Effector CD4-positive, alpha-beta T cell (primary cell): ENCODE results near the gene SPHK2.
"Not testable (repeated sequence)": the region's sequence is repeated elsewhere in the genome, so short reads cannot be mapped to it uniquely, and the experiment has no call there.

Experiments used
- DNase-seq: peaks from one replicate; pipeline ENCODE4 v3.0.0-alpha.2; 2020

Gene SPHK2

DNA sequence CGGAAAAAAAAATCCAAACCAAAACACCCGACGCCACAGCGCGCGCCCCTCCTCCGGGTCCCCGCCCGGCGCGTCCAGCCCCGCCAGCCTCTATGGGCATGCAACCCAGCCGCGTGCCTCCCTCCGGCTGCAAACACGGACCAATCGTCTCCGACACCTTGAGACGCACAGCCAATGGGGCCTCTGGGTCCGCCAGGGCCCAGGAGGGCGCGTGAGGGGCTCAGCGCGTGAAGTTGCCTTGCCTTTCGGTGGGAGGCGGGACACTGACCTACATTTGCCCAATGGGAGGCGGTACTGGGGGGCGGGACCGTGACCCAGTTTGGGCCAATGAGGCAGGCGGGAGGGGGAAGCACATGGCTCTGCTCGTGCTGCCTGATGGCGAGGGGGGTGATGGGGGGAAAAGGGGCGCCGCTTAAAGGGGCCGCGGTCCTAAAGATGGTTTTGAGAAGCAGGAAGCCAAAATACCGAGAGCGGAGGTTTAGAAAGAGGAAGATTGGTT is 18.2 kb downstream of the SPHK2 start:
- peak; percentile 99 for DNase-seq

DNA sequence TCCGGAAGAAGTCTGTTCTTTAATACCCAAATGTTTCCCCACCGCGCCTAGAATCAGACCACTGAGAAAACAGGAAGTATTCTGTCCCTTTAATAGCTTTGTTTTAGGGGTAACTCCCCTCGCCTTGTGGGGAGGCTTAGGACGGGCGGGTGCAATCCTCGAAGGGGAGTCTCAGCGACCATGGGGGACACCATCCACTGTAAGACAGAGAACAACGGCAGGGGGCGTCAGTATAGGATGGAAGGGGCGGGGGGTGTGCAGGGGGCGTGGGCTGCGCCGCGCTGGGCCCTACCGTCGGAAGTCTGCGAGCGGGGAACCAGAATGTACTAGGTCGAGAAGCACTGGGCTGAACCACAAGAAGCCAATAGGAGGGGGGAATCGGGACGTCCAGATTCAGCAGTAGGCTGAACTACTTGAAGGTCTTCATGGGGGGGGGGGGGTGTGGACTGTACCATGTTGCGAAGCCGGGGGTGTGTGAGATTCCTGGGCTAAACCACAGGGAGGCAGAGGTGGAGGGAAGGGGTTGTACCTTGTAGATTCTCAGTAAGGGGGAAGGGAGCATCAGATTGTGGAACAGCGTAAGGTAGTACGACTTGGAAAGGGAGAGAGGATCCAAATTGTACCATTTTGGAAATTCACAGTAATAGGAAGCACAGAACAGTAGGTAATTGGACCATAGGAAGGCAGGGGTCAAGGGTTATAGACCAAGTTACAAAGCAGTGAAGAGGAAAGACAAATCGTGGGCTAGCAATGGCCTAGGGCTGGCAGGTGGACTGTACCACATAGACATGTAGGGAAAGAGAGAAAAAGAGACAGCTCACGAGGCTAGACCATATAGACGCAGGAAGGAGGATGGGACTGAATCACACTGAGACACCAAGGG is 18.9 kb downstream of the SPHK2 start:
- peak; percentile 78 for DNase-seq

DNA sequence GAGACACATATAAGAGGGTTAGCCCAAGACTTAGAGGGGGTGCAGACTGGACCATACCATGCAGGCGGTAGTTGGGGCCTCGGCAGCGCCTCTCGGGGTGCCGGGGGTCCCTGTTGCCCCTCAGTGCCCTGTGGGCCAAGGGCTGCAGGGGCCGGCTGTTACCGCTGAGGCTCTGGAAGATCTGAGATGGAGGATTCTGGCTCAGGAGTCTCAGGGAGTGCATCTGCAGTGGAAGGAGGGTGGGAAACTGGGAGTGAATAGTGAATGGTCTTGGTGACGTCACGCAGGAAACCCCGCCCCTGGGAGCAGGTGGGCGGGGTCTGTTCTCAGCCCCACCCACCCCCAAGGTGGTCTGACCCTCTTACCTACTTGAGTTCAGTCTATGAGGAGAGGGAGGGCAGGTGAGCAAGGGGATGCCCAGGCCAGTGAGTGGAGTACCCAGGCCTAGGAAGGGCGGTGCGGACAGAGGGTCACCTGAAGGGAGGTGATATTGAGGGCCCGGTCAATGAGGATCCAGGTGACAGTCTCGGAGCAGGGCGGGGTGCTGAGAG is 19.6 kb downstream of the SPHK2 start:
- no peak for DNase-seq

DNA sequence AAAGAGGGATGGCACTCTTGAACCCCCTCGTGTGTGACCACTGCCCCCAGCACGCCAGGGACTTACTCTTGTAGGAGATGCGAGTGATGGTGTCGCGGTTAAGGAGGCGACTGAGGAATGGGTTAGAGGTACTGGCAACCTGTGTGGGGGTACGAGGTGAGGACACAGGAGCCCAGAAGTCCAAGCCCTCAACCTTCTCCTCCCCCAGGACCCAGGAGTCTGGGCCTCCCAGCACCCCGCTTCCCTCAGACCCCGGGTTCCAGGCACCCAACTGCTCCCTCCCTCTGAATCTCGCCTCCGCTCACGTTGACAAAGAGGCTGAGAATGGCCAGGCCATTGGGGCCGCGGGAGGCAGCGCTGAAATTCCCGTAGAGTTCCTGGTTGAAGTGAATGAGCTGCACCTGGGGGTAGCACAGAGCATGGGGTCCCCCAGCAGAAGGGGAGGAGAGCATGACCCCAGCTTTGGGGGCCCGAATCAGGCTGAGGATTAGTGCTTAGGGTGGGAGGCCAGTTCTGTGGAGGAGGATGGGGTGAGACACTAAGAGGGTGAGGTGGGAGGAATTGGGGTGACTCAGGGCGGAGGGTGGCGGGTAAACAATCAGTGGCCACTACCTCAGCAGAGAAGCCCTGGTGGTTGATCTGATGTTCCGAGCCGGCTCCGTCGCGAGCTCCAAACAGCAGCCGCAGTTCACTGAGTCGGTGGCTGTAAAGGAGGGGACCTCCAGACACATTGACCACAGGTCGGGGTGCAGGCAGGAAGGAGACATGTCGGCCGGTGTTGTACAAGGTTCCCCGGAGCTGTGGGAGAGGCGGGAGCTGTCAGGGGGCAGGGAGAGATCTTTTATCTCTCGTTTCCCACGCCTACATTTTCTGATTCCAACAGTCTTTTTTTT is 20.4 kb downstream of the SPHK2 start:
- DNase-seq = no peak

DNA sequence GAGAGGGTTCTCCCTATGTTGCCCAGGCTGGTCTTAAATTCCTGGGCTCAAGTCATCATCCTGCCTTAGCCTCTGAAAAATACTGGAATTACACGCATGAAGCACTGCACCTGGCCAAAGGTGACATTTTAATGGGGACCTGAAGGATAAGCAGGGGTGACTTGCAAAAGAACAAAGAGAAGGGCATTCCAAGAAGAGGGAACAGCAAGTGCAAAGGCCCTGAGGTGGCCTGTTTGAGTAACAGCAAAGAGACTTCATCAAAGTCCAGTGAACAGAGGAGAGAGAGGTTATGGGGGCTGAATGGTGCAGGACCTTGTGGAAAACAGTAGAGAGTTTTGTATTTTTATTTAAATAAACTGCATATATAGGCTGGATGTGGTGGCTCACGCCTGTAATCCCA is 22.5 kb downstream of the SPHK2 start:
- DNase-seq = no peak

DNA sequence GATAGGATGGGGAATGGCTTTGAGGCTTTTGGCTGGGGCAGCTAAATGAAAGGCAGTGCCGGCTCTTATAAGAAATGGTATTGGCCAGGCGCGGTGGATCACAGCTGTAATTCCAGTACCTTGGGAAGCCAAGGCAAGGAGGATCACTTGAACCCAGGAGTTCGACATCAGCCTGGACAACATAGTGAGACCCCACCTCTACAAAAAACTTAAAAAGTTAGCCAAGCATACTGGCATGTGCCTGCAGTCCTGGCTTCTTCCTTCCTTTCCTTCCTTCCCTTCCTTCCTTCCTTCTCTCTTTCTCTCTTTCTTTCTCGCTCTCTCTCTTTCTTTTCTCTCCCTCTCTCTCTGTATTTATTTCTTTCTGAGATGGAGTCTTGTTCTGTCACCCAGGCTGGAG is 23.6 kb downstream of the SPHK2 start:
- no peak for DNase-seq

DNA sequence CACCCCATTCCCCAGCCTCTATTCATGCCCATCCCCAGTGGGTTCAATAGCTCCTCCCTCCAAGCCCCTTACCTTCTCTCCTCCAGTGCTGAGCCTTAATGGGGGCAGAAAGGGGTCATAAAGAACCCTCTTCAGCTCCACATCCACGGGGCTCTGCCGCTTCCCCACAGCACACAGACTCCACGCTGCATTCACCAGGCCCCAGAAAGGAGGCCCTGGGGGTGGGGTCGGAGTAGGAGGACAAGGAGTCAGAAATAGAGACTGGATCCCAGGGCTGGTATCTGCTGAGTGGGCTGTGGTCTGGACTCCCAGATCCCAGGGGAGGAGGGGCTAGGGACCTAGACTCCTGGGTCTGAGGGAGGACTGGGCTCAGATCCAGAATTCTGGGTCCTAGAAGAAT is 25.0 kb downstream of the SPHK2 start:
- no peak for DNase-seq

DNA sequence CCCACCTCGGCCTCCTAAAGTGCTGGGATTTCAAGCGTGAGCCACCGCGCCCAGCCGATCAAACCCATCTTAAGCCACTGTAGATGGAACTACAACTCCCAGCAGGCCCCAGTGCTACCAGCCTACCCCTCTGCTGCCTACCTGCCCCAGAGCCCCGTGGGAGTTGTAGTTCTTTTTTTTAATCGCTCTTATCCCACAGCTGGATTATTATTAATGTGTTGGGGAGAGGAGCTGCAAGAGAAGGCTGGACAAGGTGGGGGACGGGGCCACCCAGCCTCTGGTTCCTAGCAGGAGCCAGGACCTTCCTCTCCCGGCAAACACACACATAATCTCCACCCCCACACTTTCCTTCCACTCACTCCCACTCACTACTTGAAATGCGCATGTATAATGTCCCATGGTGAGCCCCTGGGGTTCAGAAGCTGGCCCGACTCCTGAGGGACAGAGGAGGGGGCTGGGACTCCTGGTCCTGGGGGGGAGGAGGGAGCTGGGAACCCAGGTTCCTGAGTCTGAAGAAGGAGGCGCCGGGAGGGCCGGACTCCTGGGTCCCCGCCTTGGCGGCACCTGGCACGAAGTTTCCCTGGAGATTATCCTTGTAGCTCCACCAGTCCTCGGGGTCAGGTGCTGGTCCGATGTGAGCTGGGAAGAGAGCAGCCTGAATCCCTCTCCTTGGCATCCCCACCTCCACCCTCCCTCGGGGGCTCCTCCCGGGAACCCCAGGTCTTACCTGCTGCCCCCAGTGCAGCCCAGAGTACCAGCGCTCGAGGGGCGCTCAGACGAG is 25.7 kb downstream of the SPHK2 start:
- DNase-seq = peak; percentile 75

DNA sequence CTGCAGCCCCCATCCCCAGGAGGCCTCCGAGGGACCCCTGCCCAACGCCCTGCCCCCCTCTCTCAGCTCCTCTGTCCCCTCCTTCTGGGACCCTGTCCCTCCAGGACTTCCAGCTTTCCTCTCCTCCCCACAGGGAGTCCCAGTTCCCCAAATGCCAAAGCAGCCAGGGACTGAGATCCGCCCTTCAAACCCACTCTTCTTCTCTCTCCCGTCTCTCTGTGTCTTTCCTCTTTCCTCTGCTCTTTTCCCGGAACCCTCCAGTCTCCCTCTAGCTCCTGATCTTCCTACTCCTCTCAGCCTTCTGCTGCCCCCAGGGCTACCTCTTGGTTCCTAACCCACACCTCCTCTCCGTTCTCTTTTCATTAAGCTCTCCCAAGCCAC is 26.3 kb downstream of the SPHK2 start:
- no peak for DNase-seq

DNA sequence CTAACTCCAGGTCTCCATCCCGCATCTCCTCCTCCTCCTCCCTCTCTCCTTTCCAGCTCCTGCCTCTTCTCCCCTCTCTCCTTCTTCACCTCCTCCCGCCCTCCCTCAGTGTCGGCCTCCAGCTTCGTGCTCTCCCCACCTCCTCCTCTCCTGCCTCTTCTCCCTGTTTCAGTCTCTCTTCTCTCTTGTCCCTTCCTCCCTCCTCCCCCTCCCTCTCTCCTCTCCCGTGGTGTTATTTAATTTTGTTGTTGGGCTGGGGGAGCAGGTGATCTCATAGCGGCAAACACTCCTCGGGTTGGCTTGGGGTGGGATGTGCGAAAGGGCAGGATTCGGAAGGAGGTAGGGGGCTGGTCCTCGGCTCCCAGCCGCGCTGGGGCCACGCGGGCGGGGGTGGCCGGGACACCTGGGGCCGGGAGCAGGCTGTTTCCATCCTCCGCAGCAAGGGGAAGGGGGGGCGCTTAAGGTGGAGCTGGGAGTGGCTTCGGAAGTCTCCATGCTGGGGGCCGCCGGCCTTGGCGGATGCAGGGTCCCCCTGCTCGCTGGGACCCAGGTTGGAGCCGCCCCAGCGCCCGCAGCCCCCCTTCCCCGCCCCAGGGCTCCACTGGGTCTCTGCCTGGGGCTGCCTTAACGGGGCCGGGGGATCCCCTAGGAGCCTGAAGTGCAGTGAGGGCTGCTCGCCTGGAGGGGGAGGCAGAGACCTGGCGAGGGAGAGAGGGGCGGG is 26.9 kb downstream of the SPHK2 start, which contains the start of gene CA11:
TSS of gene CA11 (minus strand) at position 187 of the 721 bp plus-strand sequence. CDS start 555 bp downstream, outside the sequence.
- DNase-seq = peak; percentile 90

DNA sequence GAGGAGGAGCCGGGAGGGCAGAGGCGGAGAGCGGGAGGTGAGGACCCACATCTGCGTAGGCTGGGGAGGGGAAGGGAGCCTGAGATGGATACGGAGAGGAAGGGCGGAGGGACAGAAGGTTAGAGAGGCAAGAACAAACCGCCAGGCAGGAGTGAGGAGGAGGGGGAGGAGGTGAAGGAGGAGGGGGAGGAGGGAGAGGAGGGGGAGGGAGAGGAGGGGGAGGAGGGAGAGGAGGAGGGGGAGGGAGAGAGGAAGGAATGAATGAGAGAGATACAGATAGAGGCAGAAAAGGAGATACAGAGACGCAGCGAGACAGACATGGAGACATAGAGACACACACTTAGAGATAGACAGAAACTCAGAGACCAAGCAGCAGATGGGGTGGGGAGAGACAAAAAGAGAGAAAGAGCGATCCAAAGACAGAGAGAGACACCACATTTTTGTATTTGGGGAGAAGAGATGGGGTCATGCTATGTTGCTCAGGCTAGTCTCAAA is 27.5 kb downstream of the SPHK2 start:
- DNase-seq = no peak

DNA sequence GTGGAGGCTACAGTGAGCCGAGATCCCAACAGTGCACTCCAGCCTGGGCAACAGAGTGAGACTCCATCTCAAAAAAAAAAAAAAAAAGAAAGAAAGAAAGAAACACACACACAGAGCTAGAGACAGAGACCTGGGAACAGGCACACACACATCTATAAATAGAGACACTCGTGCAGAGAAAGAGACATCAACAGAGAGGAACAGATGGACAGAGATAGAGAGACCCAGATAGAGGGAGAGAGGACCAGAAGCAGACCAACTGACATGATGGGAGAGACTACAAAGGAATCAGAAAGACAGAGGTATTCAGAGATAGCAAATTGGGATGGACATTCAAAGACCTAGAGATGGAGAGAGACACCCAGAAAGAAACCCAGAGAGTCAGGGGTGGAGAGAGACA is 28.8 kb downstream of the SPHK2 start:
- no peak for DNase-seq

DNA sequence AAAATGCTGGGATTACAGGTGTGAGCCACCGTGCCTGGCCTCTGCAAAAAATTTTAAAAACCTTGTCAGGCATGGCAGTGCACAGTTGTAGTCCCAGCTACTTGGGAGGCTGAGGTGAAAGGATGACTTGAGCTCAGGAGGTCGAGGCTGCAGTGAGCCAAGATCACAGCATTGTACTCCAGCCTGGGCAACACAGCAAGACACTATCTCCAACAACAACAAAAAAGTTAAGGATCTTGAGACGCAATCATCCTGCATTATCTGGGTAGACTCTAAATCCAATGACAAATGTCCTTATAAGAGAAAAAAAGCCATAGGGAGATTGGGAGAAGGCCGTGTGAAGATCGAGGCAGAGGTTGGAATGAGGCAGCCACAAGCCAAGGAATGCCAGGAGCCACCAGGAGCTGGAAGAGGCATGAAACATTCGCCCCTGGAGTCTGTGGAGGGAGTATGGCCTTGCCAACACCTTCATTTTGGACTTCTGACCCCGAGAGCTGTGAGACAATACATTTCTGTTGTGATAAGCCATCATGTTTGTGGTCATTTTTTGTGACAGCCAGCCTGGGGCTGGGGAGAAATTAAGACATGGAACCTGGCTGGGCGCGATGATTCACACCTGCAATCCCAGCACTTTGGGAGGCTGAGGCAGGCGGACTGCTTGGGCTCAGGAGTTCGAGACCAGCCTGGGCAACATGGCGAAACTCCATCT is 31.8 kb downstream of the SPHK2 start:
- no peak for DNase-seq

DNA sequence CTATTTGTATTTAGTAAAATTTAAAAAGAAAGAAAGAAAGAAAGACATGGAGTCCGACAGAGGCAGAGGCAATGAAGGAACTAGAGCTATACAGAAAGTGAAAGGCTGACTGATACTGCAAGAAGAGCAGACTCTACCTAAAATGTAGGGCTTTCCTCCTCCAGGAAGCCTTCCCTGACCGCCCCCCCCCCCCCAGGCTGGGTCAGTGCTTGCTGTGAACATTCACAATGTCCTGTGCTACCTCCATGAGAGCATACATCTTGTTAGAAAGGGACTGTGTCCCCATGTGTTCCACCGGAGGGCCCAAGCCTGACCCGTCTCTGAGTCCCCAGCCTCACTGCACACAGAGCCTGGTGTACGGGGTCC is 32.4 kb downstream of the SPHK2 start:
- DNase-seq = no peak

DNA sequence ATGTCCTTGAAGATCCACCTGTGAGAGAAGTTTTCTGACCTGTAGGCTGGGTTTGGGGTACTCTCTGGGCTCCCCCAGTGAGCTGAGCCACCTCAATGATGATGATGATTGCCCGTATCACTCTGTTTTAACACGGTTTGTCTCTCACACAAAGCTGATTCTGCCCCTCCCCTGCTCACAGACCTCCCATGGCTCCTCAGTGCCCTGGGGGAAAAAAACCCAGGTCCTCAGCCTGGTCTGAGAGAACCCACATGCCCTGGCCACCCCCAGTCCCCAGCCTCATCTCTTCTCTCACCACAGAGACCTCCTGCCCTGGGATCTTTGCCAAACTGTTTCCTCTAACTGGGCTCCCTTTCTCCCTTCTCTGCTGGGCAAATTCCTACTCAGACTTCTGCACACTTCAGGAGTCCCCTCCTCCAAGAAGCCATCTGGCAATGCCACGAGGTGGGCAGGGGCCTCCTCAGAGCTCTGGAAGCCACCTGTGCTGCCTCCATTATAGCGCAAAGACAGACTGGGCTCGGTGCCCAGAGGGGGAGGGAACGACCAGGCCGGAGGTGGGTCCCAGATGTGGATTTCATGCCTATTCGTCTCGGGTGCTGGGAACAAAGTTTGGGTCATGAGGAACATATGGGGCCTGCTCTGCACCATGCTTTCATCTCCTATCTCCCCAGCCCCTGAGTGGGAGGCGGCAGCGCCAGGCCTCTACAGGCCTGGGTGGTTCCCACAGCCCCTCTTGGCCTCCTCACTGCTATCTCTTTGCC is 35.2 kb downstream of the SPHK2 start:
- no peak for DNase-seq

DNA sequence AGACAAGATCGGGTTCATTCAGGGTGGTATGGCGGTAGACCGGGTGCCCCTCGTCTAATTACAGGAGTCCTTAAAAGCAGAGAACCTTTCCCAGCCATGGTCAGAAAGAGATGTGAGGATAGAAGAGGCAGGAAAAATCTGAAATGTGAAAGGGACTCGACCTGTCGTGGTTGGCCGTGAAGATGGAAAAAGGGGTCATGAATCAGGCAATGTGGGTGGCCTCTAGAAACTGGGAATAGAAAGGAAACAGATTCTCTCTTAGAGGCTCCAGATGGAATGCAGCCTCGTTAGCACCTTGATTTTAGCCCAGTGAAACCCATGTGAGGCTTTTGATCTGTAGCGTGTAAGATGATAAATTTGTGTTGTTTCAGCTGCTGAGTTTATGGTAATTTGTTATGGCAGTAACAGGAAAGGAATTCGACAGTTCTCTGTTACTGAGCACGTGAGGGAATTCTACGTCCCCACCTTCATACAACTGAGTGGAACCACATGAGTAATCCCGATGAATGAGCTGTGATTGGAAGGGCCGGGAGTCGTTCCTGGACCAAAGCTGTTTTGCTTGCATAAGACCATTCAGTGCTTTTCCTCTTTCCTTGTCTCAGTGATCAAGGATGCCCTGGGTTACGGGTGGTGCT is 37.7 kb downstream of the SPHK2 start:
- no peak for DNase-seq

DNA sequence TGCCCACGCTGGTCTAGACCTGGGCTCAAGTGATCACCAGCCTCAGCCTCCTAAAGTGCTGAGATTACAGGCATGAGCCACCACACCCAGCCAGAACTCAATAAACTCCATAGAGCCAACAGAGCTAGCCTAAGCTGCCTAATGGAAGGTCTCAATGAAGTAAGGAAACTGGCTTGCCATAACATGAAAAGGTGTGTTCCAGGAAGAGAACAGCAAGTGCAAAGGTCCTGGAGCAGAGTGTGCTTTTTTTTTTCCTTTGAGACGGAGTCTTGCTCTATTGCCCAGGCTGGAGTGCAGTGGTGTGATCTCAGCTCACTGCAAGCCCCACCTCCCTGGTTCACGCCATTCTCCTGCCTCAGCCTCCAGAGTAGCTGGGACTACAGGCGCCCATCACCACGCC is 38.5 kb downstream of the SPHK2 start:
- DNase-seq = not testable (repeated sequence)

DNA sequence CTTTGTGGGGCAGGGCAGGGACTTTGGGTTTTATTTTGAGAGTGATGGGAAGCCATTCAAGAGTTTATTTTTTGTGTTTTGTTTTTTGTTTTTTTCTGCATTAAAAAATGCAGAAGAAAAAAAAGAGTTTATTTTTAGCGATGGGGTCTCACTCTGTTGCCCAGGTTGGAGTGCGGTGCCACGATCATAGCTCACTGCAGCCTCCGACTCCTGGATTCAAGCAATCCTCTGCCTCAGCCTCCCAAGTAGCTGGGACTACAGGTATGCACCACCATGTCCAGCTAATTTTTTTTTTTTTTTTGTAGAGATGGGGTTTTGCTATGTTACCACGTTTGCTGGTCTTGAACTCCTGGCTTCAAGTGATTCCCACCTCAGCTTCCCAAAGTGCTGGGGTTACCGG is 39.2 kb downstream of the SPHK2 start:
- no peak for DNase-seq

DNA sequence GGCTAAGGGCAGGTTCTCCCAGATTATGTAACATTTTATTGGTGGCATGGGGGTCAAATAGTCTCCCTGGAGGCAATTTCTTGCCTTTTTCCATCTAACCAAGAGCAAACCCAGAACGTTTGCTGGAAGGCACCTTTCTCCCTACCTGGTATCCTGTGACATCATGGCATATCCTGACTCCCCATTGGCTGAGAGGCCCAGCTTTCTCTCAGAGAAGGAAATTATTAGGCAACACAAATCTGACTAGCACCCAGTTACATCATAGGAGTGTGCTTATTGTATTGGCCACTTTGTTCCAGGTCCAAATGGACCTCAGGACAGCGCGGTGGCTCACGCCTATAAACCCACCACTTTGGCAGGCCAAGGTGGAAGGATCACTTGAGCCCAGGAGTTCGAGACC is 40.5 kb downstream of the SPHK2 start:
- no peak for DNase-seq
